Stimulated activated CD8-positive, alpha-beta memory T cell treated with anti-CD3 and anti-CD28 coated beads, Interleukin-4, amount 100 ng/mL, for 4 hours (primary cell): ENCODE data around the gene MPPED1.

Experiments
- DNase-seq, 2 donors: peaks; one replicate each; pipeline ENCODE4 v3.0.0-alpha.2; 2020; ENCODE audit warnings: low read depth in 2 of 2, low spot score in 1 of 2

MPPED1 gene

DNA sequence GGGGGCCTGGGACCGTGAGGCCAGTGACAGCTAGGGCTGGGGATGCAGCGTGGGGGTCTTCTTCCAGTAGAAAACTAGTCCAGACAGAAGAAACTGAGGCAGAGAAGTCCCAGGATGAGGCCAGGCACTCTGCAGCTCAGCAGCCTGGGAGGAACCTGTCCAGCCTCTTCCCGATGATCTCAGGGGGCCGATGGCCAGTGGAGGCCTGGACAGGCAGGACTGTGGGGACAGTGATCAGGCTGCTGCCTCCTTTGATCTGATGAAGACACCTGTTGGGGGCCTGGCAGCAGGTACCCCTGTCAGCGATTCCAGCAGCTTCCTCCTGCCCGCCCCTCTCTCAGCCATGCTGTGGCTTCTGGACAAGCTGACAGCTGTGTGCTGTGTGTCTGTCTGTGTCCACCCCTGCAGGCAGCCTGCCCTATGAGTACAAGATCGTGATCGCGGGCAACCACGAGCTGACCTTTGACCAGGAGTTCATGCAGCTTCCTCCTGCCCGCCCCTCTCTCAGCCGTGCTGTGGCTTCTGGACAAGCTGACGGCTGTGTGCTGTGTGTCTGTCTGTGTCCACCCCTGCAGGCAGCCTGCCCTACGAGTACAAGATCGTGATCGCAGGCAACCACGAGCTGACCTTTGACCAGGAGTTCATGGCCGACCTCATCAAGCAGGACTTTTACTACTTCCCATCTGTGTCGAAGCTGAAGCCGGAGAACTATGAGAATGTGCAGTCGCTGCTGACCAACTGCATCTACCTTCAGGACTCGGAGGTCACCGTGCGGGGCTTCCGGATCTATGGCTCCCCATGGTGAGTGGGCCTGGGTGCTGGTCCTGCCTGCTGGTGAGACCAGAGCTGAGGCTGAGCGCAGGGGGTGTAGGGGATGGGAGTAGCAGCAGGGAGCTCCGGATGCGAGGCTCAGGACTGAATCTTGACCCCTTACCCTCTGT is 62.6 kb downstream of the MPPED1 start:
- DNase-seq = no peak

DNA sequence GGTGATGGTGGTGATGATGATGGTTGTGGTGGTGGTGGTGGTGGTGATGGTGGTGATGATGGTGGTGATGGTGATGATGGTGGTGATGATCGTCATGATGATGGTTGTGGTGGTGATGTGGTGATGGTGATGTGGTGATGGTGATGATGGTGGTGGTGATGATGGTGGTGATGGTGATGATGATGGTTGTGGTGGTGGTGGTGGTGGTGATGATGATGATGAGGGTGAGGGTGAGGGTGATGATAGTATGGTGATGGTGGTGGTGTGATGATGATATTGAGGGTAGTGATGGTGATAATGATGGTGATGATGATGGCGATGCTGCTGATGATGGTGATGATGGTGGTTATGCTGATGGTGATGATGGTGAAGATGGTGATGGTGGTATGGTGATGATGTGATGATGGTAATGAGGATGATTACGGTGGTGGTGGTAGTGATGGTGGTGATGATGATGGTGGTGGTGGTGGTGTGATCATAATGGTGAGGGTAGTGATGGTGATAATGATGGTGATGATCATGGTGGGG is 63.8 kb downstream of the MPPED1 start:
- DNase-seq = no peak

DNA sequence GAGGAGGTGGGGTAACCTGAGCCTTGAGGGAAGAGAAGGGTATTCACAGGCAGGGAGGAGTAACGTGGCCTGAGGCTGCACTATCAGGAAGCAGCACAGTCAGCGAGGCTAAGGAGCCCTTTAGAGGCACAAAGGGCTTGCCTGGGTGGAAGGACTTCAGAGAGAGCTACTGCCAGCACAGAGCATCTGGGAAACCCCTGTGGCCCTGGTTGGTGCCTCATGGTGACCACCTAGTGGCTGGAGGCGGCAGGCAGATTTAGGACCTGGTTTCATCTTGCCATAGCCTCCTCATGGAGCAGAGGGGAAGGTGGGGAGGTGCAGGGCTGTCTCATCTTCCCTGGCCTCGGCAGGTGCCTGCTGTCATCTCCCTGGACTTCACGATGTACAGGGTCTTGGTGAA is 64.5 kb downstream of the MPPED1 start:
- no peak for DNase-seq

DNA sequence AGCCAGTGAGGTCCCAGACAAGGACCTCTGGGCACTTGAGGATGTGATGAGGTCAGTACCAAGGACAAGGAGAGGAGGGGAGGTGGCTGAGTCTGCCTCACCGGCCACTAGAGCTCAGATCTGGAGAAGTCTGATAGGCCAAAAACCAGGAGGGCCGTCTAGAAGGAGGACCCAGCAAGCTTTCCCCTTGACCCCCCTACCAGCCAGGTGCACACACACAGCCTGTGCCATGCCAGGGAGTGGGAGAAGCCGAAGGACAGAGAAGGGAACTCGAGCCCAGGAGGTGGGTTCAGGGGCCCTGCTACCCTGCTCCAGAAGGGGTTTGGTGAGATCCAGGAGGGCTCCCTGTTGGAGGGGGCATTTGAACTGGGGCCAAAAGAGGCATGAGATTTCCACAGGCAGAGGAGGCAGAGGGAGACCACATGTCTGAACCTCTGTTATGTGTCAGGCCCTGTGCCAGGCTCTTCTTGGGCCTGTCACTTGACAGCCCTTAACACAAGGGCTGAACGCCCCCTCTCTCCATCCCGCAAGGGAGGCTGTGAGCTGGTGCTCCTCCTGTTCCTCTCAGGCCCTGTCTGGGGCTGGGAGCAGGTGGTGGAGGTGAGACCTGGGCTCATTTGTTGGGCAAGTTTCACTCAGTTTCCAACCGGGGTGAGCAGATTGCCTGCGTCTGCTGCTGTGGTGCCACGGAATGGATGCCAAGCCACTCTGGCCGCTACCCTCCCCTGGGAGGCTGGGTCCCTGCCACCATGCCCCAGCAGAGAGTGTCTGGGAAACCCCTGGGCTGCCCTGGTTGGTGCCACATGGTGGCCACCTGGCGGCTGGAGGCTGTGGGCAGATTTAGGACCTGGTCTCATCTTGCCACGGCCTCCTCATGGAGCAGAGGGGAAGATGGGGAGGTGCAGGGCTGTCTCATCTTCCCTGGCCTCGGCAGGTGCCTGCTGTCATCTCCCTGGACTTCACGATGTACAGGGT is 65.2 kb downstream of the MPPED1 start:
- DNase-seq = no peak

DNA sequence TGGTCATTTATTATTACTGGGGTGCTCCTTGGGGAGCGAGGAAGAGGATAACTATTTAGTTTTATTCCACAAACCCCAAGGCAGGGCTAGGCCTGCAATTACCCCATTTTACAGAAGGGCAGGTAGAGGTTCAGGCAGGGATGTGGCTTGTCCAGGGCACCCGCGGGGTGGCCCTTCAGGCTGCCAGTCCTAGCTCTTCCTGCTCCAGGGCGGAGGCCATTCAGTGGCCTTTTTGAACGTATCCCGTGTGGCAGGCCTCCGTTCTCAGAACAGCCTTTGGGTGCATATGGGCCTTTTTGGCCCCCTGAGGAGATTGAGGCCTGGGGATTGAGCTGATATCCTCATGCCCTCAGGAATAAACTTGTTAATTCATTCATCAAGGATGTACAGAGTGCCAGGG is 66.2 kb downstream of the MPPED1 start:
- DNase-seq = no peak

DNA sequence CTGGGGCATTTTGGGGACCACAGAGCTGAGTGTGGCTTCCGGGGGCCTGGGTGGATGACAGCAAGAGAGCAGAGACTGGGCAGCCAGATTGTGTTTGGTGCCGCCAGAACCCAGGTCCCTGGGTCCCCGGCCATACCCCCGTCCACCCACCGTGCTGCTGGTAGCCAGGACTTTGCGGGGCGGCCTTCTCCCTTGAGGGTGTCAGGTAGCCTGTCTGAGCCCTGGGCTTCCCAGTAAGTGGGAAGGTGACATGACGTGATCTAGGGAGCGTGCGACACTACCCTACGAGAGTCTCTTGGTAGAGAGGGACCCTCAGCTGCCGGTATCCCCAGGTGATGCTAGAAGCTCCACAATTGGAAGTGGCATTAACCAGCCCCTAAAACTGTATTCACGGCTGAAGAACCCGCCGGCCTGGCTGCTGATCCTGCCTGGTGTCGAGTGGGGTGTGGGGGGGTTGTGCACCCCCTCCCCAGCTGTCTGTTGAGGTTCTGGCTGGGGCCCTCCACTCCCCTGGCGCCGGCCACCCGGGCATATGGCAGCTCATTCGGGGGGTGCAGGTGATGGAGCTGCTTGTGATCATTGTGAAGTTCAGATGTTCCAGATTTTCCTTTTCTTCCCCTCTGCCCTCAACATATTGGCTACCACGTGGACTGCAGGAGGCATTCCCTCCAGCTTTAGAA is 66.9 kb downstream of the MPPED1 start:
- DNase-seq = no peak

DNA sequence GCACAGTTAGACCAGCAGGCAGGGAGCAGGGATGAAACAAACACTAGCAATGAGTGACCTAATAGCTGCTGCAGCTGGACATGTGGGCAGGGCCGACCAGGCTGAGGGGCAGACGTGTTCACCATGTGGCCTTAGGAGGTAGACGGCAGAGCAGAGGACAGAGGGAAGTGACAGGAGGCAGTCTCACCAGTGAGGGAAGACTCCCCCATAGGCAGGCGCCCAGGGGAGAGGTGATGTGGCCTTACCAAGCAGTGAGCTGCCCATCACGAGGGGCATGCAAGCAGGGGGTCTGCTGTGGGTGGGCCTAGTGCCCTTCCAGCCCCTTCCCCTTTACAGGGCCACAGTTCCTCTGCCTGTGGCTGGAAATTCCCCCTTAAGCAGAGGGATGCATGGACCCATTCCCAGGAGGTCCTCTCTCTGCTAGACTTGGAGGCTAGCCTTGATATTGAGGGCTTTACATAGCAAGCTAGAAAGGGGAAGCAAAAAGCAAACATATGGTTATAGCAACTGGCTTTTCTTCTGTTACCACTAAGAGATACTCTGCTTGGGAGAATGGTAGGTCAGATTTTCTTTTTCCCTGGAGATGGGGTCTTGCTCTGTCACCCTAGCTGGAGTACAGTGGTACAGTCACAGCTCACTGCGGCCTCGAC is 67.6 kb downstream of the MPPED1 start:
- no peak for DNase-seq

DNA sequence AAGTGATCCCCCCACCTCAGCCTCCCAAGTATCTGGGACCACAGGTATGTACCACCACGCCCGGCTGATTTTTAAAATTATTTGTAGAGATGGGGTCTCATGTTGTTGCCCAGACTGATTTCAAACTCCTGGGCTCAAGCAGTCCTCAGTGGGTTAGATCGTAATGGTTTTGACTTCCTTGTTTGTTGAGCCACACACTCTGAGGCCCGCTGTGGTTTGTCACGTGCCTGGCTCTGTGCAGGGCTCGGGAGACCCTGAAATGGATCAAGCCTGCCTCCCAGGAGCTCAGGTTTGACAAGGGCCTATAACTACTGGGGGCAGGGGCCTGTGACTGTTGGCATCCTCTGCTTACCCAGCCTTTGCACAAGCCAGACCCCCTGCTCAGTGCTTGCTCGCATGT is 68.1 kb downstream of the MPPED1 start:
- DNase-seq = no peak

DNA sequence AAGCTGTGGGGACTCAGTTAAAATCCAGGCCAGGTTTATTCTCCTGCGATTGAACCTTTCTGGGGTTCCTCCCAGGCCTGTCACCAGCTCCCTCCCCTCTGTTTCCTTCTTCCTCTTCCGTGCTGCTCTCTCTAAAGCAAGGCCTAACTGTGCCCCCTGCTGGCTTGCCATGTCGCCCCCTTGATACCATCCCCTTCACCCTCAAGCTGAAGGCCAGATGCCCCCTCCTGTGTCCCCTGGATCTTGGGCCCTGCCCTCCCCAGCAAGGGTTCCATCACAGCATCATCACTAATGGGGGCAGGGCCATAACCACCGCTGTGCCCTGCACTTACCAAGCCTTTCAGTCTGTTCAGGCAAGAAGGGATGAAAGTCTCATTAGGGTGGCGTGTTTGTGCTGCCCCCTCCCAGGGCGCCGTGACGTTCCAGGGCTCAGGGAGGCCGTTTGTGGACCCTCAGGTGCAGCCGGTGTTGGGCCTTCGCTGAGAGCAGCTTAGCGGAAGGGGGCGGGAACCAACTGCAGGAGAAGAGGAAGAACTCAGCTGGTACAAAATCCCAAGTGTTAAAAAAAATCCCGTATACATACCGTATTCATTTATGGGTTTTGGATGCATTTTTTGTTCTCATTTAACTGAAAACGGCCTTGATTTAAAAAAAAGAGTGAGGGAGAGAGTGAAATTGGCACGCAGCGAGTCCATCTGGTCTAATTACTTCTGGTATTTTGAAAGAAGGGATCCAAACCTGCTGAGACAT is 69.9 kb downstream of the MPPED1 start:
- no peak for DNase-seq

DNA sequence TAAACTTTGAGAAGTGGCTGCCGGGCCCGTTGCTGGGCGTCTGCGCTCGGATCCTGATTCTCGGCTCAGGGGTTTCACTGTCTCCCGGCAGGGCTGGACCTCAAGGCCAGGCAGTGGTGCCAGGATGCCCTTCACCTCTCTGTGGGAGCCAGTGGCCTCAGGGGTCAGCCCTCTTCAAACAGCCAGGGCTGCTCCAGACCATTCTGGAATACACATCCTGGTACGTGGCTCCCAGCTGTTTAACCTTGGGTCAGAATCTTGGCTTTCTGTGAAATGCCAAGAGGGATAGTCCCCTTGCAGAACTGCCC is 70.5 kb downstream of the MPPED1 start:
- DNase-seq = no peak

DNA sequence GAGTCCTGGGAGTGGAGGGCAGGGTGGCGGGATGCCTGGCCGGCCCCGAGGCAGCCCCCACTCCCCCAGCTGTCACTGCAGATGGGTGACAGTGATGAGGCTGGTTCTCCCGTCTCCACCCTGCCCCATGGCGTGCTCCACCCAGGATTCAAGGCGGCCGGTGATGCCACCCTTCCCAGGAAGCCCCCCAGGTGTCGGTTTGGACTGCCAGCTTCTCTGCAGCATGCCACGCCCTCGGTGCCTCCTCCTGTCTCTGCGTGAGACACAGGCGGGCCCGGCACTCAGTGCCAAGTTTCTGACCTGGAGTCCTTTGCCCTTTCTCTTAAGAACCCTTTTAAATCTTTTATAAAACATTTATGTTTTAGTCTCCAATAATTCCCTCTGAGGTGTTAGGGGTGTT is 71.5 kb downstream of the MPPED1 start:
- DNase-seq = no peak

DNA sequence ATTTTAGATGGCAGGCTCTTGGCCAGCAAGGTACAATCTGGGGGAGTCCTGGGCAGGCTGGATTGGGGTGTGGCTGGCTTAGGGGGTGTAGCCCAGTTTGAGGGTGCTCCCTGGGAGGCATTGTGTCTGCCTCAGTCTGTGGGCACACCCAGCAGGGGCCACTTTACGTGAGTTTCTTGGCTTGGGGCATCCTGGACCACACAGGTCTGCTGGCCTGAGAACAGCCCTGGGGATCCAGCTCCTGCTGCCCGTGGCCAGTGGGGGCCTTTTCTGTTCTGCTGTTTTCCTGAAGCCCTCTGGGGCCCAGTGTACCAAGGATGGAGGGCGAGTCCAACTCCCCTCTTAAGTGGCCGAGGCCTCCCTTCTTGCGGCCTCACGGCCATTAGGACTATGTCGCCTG is 71.9 kb downstream of the MPPED1 start:
- no peak for DNase-seq

DNA sequence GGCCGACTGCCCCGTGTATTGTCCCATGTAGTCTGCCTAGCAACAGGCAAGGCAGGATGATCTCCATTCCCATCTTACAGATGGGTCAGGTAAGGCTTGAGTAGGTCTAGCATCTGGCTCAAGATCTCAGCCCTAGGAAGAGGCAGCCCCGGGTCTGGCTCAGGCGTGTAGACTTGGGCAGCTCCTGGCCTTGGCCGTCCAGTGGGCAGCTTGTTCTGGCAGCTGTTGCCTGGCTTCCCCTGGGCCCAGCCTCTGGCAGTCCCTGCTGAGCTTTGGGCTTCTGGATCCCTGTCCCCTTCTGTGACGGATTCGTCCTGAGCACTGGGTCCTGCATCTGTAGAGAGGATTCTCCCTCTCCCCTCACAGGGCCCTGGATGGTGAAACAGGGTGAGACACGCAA is 72.4 kb downstream of the MPPED1 start:
- no peak for DNase-seq

DNA sequence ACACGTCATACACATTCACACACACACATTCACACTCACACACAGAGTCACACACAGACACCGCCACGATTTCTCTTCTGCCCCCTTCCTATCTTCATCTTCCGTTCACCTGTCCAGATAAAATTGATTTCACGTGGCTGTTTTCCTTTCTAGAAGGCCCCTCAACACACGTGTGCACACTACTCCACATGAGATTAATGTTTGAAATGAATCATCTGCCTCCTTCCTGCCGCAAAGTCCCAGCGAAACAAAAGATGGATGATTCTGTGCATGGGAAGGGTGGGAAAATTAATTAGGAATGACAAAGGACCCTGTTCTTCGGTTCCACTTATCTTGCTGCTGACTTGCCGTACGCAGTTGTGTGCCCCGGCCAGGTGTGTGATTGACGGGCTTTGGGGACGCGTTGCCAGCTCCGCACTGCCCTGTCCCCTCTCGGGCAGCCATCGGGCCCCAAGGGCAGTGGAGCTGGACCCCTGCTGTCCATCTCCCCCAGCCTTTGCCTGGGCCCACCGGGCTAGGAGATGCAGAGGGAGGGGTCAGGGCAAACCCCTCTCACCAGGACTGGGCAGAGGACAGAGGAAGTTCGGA is 73.8 kb downstream of the MPPED1 start:
- DNase-seq = no peak

DNA sequence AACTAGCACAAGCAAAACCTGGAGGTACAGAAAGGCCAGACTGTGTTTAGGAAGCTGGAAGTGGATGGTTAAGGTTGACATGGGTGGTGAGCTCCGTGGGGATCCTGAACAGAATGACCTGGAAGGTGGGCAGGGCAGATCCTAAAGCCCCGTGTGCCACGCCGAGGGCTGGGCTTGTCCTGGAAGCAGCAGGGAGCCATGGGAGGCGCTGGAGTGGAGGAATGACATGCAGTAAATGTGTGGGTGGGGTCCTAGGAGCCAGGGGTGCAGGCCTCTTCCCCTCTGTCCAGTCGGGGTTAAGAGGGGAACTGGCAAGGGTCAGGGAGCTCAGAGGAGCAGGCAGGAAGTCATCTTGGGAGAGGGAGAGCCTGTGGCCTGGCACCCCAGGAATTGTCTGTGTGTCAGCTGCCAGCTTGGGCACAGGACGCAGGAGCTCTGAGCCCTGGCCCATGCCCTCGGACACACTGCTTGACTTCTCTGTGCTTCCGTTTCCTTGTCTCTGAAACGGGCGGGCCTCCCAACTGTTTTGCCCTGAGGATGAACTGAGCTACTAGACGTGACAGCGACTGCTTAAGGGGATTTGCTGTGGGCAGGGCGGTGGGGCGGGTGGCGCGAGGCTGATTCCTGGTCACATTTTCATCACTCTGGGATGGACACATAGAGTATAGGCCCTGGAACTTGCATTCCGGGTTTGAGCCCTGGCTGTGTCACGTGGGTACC is 75.7 kb downstream of the MPPED1 start:
- no peak for DNase-seq

DNA sequence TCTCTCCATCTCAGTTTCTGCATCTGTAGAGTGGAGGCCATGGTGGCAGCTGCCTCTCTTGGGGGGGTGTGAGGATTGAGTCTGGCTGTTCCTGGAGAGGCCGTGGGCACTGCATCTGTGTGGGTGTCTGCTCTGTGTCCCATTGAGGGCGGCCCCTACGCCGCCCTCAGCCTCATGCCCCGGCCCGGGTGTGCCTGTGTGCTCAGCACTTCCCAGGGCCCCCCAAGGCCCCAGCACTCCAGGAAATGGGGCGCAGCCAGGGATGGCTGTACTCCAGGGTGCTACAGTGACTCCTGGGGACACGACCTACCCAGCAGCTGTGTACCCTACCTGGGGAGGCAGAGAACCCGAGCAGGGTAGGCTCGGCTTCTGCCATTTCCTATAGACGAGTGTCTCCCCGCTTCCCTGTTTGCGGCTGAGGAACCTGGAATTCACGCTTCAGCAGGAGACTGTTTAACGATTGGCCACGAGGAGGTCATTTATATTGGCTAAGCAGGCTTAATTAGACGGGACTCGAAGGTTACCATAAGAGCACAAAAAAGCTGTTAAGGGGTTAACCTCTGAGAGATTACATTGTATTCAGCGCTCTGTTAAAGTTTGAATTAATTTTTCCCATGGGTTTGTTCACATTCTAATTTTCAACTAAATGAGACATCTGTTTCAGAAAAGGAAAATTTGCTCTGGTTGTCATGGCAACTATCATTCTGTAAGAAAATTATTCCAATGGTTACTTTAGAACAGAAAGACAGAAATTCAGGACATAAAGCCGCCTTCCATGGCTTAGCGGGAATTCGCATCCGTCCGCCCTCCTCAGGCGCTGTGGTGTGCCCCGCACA is 76.4 kb downstream of the MPPED1 start:
- no peak for DNase-seq

DNA sequence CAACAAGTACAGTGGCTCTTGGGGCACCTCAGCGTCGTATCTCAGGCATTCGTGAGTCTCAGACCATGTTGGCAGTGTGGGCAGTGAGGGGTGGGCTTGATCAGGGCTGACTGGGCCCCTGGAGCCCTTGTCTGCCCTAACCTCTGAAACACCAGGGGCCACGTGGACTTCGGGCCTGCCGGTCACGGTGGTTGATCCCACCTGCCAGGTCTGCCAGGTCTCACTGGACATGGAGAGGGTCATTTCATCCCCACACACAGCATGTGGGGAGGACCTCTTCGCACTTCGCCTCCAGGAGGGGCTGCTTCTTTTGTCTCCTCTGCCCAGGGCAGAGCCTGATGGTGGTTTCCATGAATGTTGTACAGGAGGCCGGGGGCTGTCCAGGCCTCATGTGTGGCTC is 77.1 kb downstream of the MPPED1 start:
- DNase-seq = no peak

DNA sequence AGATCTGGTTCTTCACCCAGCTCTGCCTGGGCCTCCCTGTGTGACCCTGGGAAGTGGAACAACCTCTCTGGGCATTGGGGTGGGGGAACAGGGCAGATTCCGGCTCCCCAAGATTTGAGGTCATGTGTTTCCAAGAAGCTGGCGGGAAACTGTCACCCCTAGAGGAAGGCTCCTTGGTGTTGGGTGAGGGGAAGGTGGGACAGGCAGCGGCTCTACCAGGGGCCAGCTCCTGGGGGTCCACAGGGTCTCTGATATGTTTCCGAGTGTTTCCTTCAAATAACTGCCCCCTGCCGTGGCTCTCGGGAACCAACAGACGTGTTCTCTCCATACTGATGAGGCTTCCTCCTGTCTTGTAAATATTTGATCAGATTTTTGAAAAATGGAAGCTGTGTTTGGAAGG is 78.5 kb downstream of the MPPED1 start:
- DNase-seq = no peak
